Suppressor macrophage treated with lipopolysaccharide for 4 hours (primary cell): ENCODE data around the gene OR5H1.
"Not testable (repeated sequence)": the region's sequence is repeated elsewhere in the genome, so short reads cannot be mapped to it uniquely, and the experiment has no call there.

Source experiments
- DNase-seq: peaks from one replicate; pipeline ENCODE4 v3.0.0-alpha.2; 2020

The OR5H1 gene

GRCh38 chr3:98130421-98130820, at the start of gene OR5H1:
Gene OR5H1 (plus strand): TSS chr3:98130721. CDS start chr3:98132698, 1,977 bp downstream.
- DNase-seq: no peak

GRCh38 chr3:98086873-98087272, 43.6 kb upstream of the OR5H1 start, which contains the start of gene OR5AC2:
Gene OR5AC2 (plus strand): TSS chr3:98087173. CDS start chr3:98087173, 0 bp downstream.
- DNase-seq: no peak

- no peak for DNase-seq
These were observed 34.6 kb upstream of the OR5H1 start for GRCh38 chr3:98095882-98096281.

GRCh38 chr3:98099848-98100247, 30.7 kb upstream of the OR5H1 start:
- DNase-seq: no peak

GRCh38 chr3:98108162-98108561, 22.4 kb upstream of the OR5H1 start:
- DNase-seq: no peak

- no peak for DNase-seq
These were observed 20.5 kb upstream of the OR5H1 start for GRCh38 chr3:98109807-98110549.

- no peak for DNase-seq
These were observed 20.0 kb upstream of the OR5H1 start for GRCh38 chr3:98110550-98110908.

GRCh38 chr3:98114264-98114663, 16.3 kb upstream of the OR5H1 start:
- DNase-seq: no peak

GRCh38 chr3:98115717-98116116, 14.8 kb upstream of the OR5H1 start:
- DNase-seq: no peak

- no peak for DNase-seq
These were observed 6.1 kb downstream of the OR5H1 start for GRCh38 chr3:98136631-98137030.

GRCh38 chr3:98137826-98138557, 7.5 kb downstream of the OR5H1 start:
- DNase-seq: not testable (repeated sequence)

GRCh38 chr3:98140531-98140930, 10.0 kb downstream of the OR5H1 start:
- DNase-seq: no peak

GRCh38 chr3:98147179-98147578, 16.7 kb downstream of the OR5H1 start, which contains the start of gene OR5H14:
Gene OR5H14 (plus strand): TSS chr3:98147479. CDS start chr3:98149386, 1,907 bp downstream.
- DNase-seq: no peak

- no peak for DNase-seq
These were observed 18.2 kb downstream of the OR5H1 start for GRCh38 chr3:98148751-98149150.

- DNase-seq: not testable (repeated sequence)
These were observed 18.9 kb downstream of the OR5H1 start for GRCh38 chr3:98149456-98149855.

- DNase-seq: no peak
These were observed 20.7 kb downstream of the OR5H1 start for GRCh38 chr3:98151241-98151640.

- DNase-seq: peak; percentile 14
These were observed 35.9 kb downstream of the OR5H1 start, which contains the start of gene OR5H15 for GRCh38 chr3:98166396-98166795. Gene OR5H15 (plus strand): TSS chr3:98166696. CDS start chr3:98168700, 2,004 bp downstream.

GRCh38 chr3:98171071-98171470, 40.5 kb downstream of the OR5H1 start:
- DNase-seq: no peak

- no peak for DNase-seq
These were observed 42.1 kb downstream of the OR5H1 start for GRCh38 chr3:98172621-98173020.

GRCh38 chr3:98180319-98180890, 49.9 kb downstream of the OR5H1 start:
- DNase-seq: peak; percentile 75

- DNase-seq: no peak
These were observed 51.7 kb downstream of the OR5H1 start for GRCh38 chr3:98182196-98182595.

- DNase-seq: peak; percentile 34
These were observed 54.7 kb downstream of the OR5H1 start for GRCh38 chr3:98185180-98185579.
